Activated CD4-positive, alpha-beta memory T cell treated with anti-CD3 and anti-CD28 coated beads, Interleukin-2, amount 10 ng/mL, durations not matched to agents 7 days and 5 days (primary cell): ENCODE measurements around the gene CFAP53. TPM values are rescaled to one million over a fixed set of nuclear protein-coding genes. Genes with fewer than 3 reads are reported as not detected.

Source experiments
- CTCF ChIA-PET: fragments of 350-600 bp; sonication (Branson Sonifier 250); formaldehyde crosslinking; loops from one replicate; lab custom pipeline; 2021; ENCODE audit warnings: antibody characterized with exemption, inconsistent platforms; lab: Charles Lee
- POLR2A ChIA-PET: fragments of 350-600 bp; sonication (Branson Sonifier 250); formaldehyde crosslinking; loops from one replicate; lab custom pipeline; 2021; ENCODE audit warnings: antibody characterized with exemption; lab: Charles Lee
- DNase-seq: peaks from one replicate; pipeline ENCODE4 v3.0.0-alpha.2; 2020
- H3K27ac Mint-ChIP-seq: one replicate; pipeline ENCODE4 v1.8.0; 2021; ENCODE audit warnings: mild to moderate bottlenecking, mixed read lengths
- H3K27me3 Mint-ChIP-seq: one replicate; pipeline ENCODE4 v1.8.0; 2021; ENCODE audit warnings: mixed read lengths
- H3K36me3 Mint-ChIP-seq: one replicate; pipeline ENCODE4 v1.8.0; 2021; ENCODE audit warnings: low read depth, mixed read lengths
- H3K4me1 Mint-ChIP-seq: one replicate; pipeline ENCODE4 v1.8.0; 2021; ENCODE audit warnings: mixed read lengths
- H3K4me3 Mint-ChIP-seq: one replicate; pipeline ENCODE4 v1.8.0; 2021; ENCODE audit warnings: mild to moderate bottlenecking, mixed read lengths
- H3K9me3 Mint-ChIP-seq: one replicate; pipeline ENCODE4 v1.8.0; 2021; ENCODE audit warnings: mixed read lengths
- total RNA-seq, 2 experiments: library from RNA; stranded (reverse); gene quantifications; one replicate each; pipeline ENCODE4 v1.2.3, GENCODE V29; 2021

The CFAP53 gene
- total RNA-seq, 2 experiments from 2014 or later: 0.50 to 0.83 TPM

DNA sequence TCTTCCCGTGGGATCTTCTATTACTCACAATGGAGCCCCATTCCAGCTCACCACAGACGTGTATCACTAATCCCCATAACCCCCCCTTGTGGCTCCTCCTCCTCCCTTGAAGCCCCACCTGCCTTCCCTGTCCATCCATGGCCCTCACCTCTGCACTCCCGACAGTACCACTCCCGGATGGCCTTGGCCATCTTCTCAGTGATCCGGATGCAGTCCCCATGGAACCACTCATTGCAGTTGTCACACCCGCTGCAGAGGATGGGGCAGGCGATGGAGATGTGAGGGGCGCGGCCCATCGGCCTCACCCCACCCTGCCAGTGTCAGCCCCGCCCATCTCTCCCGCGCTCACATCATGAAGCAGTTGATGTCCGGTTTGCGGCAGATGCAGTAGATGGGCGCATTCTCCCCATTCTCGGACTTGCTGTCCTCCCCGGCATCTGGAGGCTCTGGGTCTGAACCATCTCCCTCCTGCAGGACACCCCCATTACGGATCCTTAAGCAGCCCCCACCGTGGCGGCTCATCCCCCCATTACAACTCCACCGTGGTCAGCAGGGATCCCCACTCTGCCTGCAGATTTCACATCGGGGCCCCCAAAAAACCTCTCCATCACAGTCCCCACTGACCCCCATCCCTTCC, 20.2 kb upstream of the CFAP53 start:
- CTCF ChIA-PET: no interaction called here
- H3K36me3 Mint-ChIP-seq: peaks cover 57% of the 10 kb centered on the region
- H3K4me3 Mint-ChIP-seq: peak overlapping the region; percentile 98
- peak; percentile 56 for DNase-seq
- peaks cover 62% of the 10 kb centered on the region for H3K4me1 Mint-ChIP-seq
- POLR2A ChIA-PET: interaction anchor here (1.0 kb wide), 1 partner anchor 21 kb away, joined by 5 read pairs; no protein-coding TSS in a partner anchor
- no peaks in the 10 kb centered on the region for H3K9me3 Mint-ChIP-seq
- no peaks in the 10 kb centered on the region for H3K27me3 Mint-ChIP-seq
- peak overlapping the region; percentile 98 for H3K27ac Mint-ChIP-seq

GRCh38 chr18:50285631-50286321, 19.5 kb upstream of the CFAP53 start:
- H3K36me3 Mint-ChIP-seq: peaks cover 62% of the 10 kb centered on the region
- ChIA-PET CTCF (no interaction called here), POLR2A (interaction anchor here (1.0 kb wide), 1 partner anchor 22 kb away, joined by 5 read pairs; no protein-coding TSS in a partner anchor)
- no peaks in the 10 kb centered on the region for H3K9me3 Mint-ChIP-seq
- H3K27ac Mint-ChIP-seq: peak overlapping the region; percentile 98
- H3K4me3 Mint-ChIP-seq: peak overlapping the region; percentile 98
- peaks cover 66% of the 10 kb centered on the region for H3K4me1 Mint-ChIP-seq
- DNase-seq: no peak
- no peaks in the 10 kb centered on the region for H3K27me3 Mint-ChIP-seq

DNA sequence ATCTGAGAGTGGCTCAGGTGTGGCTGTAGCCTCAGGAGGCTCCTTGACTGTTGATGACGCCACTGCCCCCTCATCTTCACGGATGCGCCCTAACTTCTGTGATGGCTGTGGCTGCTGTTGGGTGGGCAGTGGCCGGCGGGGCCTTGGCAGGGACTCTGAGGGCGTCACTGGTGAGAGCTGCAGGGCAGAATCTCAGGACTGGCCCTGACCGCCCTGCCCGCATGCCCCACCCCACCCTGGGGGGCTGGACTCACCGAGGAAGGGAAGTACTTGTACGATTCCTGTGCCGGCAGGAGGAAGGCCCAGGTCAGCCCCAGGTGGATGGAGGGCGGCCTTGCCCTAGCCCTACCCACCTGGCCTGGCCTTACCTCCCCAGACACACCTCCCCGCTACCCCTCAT, 18.8 kb upstream of the CFAP53 start:
- ChIA-PET POLR2A (no interaction called here), CTCF (no interaction called here)
- Mint-ChIP-seq H3K27me3 (no peaks in the 10 kb centered on the region), H3K36me3 (peaks cover 69% of the 10 kb centered on the region), H3K27ac (peak overlapping the region; percentile 69), H3K9me3 (no peaks in the 10 kb centered on the region), H3K4me3 (peak overlapping the region; percentile 38), H3K4me1 (peaks cover 73% of the 10 kb centered on the region)
- DNase-seq: no peak

GRCh38 chr18:50284255-50284885, 18.1 kb upstream of the CFAP53 start:
- POLR2A ChIA-PET: interaction anchor here (0.9 to 1.6 kb wide), 2 partner anchors 36 to 90 kb away, joined by 3 read pairs; partner anchors contain the start of gene SKA1
- Mint-ChIP-seq H3K9me3 (no peaks in the 10 kb centered on the region), H3K4me1 (peaks cover 80% of the 10 kb centered on the region), H3K4me3 (peak overlapping the region; percentile 49), H3K27ac (peak overlapping the region; percentile 69), H3K27me3 (no peaks in the 10 kb centered on the region), H3K36me3 (peaks cover 72% of the 10 kb centered on the region)
- CTCF ChIA-PET: no interaction called here
- DNase-seq: no peak

DNA sequence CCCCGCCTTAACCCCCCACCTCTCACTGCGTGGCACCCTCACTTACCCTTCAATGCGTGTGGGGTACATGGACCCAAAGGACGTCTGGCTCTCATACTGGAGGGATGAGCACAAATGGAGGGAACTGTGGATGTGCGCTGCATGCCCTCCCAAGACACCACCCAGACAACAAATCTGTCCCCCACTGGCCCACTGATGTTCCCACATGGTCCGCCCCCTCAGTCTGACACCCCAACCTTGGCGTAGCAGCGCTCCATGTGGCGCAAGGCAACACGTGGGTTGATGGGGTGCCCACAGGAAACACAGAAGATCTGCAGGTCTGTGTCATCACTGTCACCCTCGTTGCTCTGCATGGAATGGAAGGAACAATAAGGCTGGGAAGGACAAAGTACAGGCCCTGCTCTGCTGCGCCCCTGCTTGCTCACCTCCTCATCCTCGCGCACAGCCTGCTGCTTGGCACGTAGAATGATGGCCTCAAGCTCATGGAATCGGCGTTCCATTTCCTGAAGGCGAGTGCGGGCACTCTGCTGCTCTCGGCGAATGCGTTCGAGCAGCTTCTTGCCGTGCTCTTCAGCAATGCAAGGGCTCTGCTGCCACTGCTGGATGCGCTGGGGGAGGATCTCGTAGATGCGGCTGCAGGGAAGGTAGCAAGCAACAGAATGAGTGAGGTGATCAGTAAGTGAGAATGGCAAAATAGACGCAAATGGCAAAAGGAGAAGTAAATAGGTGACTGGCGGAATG, 17.3 kb upstream of the CFAP53 start:
- Mint-ChIP-seq H3K27me3 (no peaks in the 10 kb centered on the region), H3K27ac (peak overlapping the region; percentile 69), H3K9me3 (no peaks in the 10 kb centered on the region), H3K4me3 (peak overlapping the region; percentile 49), H3K4me1 (peaks cover 81% of the 10 kb centered on the region), H3K36me3 (peaks cover 79% of the 10 kb centered on the region)
- ChIA-PET CTCF (no interaction called here), POLR2A (interaction anchor here (0.9 to 1.6 kb wide), 4 partner anchors 14 to 91 kb away, joined by 3 read pairs; partner anchors contain the start of gene SKA1)
- no peak for DNase-seq

- H3K27ac Mint-ChIP-seq: peak overlapping the region; percentile 89
- CTCF ChIA-PET: interaction anchor here (1.9 to 2.2 kb wide), 2 partner anchors 16 to 74 kb away, joined by 11 to 29 read pairs; partner anchors contain the start of gene CFAP53
- H3K27me3 Mint-ChIP-seq: no peaks in the 10 kb centered on the region
- H3K36me3 Mint-ChIP-seq: peaks cover 83% of the 10 kb centered on the region
- H3K9me3 Mint-ChIP-seq: no peaks in the 10 kb centered on the region
- no peak for DNase-seq
- POLR2A ChIA-PET: interaction anchor here (1.1 to 2.4 kb wide), 8 partner anchors 14 to 596 kb away, joined by 3 to 22 read pairs (median 6); partner anchors contain the start of genes CFAP53 and ME2
- H3K4me1 Mint-ChIP-seq: peaks cover 84% of the 10 kb centered on the region
- peak overlapping the region; percentile 49 for H3K4me3 Mint-ChIP-seq
Measured at GRCh38 chr18:50282521-50283335, 16.4 kb upstream of the CFAP53 start.

- DNase-seq: no peak
- CTCF ChIA-PET: interaction anchor here (0.7 to 2.2 kb wide), 14 partner anchors 11 to 795 kb away, joined by 3 to 29 read pairs (median 4); partner anchors contain the start of genes C18orf32, CFAP53 and SKA1
- peak overlapping the region; percentile 89 for H3K27ac Mint-ChIP-seq
- H3K4me3 Mint-ChIP-seq: peak overlapping the region; percentile 88
- H3K4me1 Mint-ChIP-seq: peaks cover 80% of the 10 kb centered on the region
- POLR2A ChIA-PET: interaction anchor here (0.6 to 2.4 kb wide), 18 partner anchors 9 to 795 kb away, joined by 3 to 22 read pairs (median 6); partner anchors contain the start of genes C18orf32, CFAP53, ME2 and SKA1
- peaks cover 78% of the 10 kb centered on the region for H3K36me3 Mint-ChIP-seq
- no peaks in the 10 kb centered on the region for H3K9me3 Mint-ChIP-seq
- H3K27me3 Mint-ChIP-seq: no peaks in the 10 kb centered on the region
Measured at GRCh38 chr18:50281972-50282520, 15.8 kb upstream of the CFAP53 start.

GRCh38 chr18:50281295-50281971, 15.1 kb upstream of the CFAP53 start, which contains the start of gene MBD1:
TSS of gene MBD1 (minus strand) at chr18:50281523. CDS start at chr18:50279992, 1,531 bp downstream.
- H3K9me3 Mint-ChIP-seq: no peaks in the 10 kb centered on the region
- peaks cover 78% of the 10 kb centered on the region for H3K36me3 Mint-ChIP-seq
- no peaks in the 10 kb centered on the region for H3K27me3 Mint-ChIP-seq
- CTCF ChIA-PET: interaction anchor here (0.7 to 2.2 kb wide), 15 partner anchors 10 to 794 kb away, joined by 3 to 29 read pairs (median 3); partner anchors contain the start of genes C18orf32, CFAP53 and SKA1
- peak within 1 kb of the TSS; percentile 89 for H3K27ac Mint-ChIP-seq
- DNase-seq: peak; percentile 96
- POLR2A ChIA-PET: interaction anchor here (0.6 to 2.4 kb wide), 19 partner anchors 8 to 794 kb away, joined by 3 to 22 read pairs (median 4); partner anchors contain the start of genes C18orf32, CFAP53, ME2 and SKA1
- peak within 1 kb of the TSS; percentile 88 for H3K4me3 Mint-ChIP-seq
- peaks cover 74% of the 10 kb centered on the region for H3K4me1 Mint-ChIP-seq

DNA sequence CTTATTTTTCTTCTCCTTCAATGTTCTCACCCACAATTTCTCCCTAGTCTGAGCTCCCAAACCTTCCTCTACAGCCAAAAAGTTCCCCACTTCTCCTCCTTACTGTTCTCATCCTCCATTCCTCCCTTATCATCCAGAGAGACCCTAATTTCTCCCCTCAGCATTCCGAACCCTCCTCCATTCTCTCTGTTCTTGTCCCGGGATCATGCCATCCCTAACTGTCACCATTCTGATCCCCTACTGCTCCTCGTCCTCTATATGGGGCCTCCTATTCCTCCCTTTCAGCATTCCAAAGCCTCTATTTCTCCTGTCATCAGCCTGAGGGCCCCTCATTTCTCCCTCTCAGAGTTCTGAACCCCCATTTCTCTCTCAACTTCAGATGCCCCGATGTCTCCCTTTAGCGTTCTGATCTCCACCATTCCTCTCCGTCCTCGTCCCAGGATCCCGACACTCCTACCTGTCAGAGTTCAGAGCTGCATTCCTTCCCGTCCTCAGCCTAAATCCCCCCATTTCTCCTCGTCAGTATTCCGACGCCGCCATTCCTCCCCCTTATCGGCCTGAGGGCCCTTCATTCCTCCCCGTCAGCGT, 14.5 kb upstream of the CFAP53 start:
- H3K36me3 Mint-ChIP-seq: peaks cover 80% of the 10 kb centered on the region
- CTCF ChIA-PET: interaction anchor here (0.7 to 2.2 kb wide), 10 partner anchors 10 to 76 kb away, joined by 3 to 29 read pairs (median 5); partner anchors contain the start of gene CFAP53

DNA sequence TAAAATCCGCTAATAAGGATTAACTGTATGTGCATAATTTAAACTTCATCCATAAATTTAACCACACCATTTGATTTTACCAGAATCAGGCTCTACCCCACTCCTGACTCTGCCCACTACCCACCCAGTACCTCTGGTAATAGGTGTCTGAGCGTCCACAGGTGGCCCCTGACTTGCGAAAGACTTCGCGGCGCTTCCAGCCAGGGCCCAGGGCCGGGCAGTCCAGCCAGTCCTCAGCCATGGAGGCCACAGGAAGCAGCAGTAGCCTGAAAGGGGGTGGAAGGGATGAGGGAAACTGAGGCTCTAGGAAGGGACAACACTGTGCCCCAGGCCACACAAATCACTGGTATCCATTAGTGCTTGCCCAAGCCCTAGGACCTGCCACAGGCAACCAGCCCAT, 13.5 kb upstream of the CFAP53 start:
- no peak for DNase-seq
- CTCF ChIA-PET: interaction anchor here (1.3 kb wide), 1 partner anchor 12 kb away, joined by 8 read pairs; no protein-coding TSS in a partner anchor
- Mint-ChIP-seq H3K4me1 (peaks cover 60% of the 10 kb centered on the region), H3K27ac (peak overlapping the region; percentile 89), H3K4me3 (peak overlapping the region; percentile 88), H3K27me3 (no peaks in the 10 kb centered on the region), H3K9me3 (no peaks in the 10 kb centered on the region), H3K36me3 (peaks cover 80% of the 10 kb centered on the region)
- POLR2A ChIA-PET: no interaction called here

More for the DNA sequence above, 14.5 kb upstream of the CFAP53 start:
- POLR2A ChIA-PET: interaction anchor here (1.0 to 2.4 kb wide), 12 partner anchors 8 to 598 kb away, joined by 3 to 22 read pairs (median 8); partner anchors contain the start of genes CFAP53, ME2 and SKA1
- H3K9me3 Mint-ChIP-seq: no peaks in the 10 kb centered on the region
- H3K4me1 Mint-ChIP-seq: peaks cover 69% of the 10 kb centered on the region
- no peak for DNase-seq
- peak overlapping the region; percentile 89 for H3K27ac Mint-ChIP-seq
- peak overlapping the region; percentile 88 for H3K4me3 Mint-ChIP-seq
- H3K27me3 Mint-ChIP-seq: no peaks in the 10 kb centered on the region
